ACHN (cell line): Measurements from ENCODE around the gene FGGY.

Source experiments
- DNase-seq: peaks from one replicate; pipeline ENCODE4 v3.0.0-alpha.2; 2015
- in situ Hi-C: cut with HindIII; loops from 2 replicates; pipeline ENCODE4 v1.10.0; 2017; ENCODE audit warnings: low sequenced_read_pairs, low pct_ligation_motif_present, low pct_unique_long_range_greater_than_20kb

Gene FGGY

DNA sequence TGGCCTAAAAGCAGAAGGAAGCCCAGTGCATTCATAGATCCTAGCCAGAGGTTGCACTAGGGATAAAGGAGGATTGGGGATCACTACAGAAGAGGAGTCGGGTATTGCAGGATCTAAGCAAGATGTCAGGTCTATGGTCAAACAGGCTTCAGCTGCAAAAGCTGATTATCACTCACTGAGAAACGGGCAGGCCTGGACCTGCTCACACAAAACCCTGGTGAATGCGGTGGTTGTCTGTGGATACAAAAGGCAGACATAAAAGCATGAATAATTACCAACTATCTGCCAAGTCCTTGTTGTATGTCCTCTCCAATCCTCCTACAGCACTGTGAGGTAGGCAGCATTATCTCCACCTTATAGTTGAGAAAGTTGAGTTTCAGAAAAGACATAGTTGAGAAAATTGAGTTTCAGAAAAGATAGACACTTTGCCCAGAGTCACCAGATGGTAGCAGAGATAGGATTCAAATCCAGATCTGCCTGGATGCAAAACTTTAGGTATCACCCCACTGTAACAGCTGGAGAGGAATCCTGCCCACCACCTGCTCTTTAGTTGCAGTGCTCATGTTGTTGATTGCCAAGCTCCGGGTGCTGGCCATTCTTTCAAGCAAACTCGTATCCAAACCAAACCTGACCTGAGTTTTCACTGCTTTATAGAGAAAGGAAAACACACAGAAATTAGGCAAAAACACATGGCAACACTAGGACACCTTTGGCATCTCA, 468.3 kb downstream of the FGGY start:
- DNase-seq: no peak
- in situ Hi-C loops: no loop called here

GRCh38 chr1:59766227-59766855, 469.4 kb downstream of the FGGY start:
- in situ Hi-C loops: no loop called here
- no peak for DNase-seq

DNA sequence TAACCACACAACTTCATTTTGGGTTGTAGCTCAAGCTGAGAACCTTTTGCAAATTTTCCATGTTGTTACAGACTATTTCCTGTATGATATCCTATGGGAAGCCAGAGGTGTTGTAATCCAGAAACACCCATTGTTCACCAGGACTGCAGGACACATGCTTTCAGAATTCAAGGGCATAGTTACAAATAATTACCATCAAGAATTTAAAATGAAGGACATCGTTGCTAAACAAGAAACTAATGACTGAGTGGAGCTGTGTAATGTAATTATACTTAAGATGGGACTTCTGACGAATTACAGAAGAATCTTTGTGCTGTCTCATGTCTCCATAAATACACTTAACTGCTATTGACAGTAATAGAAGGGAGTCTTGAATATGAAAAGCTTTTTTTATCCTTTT, 470.2 kb downstream of the FGGY start:
- in situ Hi-C loops: no loop called here
- no peak for DNase-seq

DNA sequence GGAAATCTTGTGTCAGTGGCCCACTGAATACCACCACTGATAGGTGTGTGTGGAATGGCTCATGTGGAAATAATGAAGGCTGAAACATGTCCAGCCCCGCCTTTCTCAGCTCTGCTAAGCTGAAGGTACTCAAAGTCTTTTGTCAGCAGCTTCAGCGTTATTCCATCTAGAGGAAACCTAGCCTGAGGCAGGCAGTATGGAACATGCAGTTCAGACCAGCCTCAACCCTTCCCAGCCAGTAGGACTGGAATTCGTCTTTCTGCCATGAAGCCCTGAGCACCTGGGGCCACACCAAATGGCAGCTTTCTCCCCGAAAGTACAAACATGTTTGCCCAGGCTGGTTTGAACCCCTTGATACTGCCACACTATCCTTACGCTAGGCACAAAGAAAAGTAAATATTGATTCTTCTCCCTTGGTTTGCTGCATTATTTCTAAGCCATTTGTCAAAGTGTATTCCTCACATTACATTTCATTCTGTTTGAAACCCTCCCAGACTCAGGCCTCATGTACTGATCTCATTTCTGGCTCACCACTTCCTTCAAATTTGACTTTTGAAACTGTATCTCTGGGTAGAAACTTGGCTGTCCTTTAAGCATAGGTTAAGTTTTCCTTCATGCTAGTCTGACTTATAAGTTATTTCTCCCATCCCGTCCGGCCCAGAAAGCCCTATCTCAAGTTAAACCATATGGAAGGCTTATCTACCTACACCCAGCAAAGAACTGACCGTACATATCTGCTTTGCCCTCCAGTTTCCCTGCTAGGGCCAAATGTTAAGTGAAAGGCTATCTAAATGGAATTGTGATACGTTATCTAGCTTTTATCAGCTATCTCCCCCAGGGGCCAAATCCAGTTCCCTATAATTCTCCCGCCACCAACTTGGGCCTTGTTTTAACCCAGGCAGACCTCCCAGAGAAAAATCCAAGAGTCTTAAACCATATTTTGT, 472.2 kb downstream of the FGGY start:
- in situ Hi-C loops: no loop called here
- DNase-seq: no peak

DNA sequence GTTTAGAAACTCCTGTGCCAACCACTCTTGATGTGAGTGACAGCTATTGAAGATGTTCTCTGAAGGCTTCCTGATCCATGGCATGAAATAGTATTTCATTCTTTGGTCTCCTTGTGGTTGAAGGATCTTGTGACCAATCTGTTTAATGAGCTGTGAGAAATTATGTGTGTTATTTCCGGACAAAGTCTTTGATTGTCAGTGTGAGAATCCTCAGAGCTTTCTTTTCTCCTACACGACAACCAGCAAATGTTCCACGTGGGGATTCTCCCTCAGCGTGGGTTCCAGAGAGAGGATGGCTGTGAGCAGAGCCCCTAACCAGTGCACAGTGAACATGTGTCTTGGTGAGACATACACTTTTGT, 472.8 kb downstream of the FGGY start:
- in situ Hi-C loops: no loop called here
- no peak for DNase-seq

GRCh38 chr1:59771361-59771760, 474.5 kb downstream of the FGGY start:
- no peak for DNase-seq
- in situ Hi-C loops: no loop called here

DNA sequence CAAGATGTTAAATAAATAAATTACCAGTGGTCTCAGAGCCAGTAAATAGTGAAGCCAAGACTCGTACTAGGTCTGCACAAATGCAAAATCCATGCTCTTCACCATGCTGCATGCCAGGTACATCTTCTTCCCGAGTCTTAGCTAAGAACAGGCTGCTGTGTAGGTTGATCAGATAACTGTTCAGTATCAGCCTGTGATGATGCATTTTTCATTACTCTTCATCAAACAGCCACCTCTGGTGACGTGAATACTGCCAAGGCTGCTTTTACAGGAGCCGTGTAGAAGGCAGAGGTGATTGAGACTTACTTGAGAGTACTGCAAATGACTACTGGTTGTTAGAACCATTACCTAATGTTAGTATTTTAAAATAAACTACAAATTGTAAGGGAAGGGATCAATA, 478.6 kb downstream of the FGGY start:
- DNase-seq: no peak
- in situ Hi-C loops: no loop called here

- in situ Hi-C loops: no loop called here
- no peak for DNase-seq
These were observed 480.3 kb downstream of the FGGY start for GRCh38 chr1:59776960-59777852.

- DNase-seq: no peak
- in situ Hi-C loops: no loop called here
These were observed 483.1 kb downstream of the FGGY start for GRCh38 chr1:59779949-59780348.

DNA sequence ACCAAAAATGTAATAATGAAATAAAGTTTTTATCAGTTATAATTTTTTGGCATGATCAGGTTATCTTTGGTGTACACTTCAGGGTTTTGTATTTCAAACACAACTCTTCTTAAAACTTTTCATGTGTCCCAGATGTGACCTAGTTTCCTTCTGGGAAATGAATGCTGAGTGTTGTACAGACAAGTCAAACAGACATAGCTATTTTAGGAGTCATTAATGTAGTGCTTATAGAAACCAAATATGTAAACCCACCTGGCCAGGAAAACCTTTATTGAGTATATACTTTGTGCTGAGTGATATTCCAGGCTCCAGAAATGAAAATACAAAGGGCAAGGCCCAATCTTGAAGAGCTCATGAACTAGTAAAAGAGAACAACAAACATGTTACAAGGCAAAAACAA, 491.9 kb downstream of the FGGY start:
- DNase-seq: no peak
- in situ Hi-C loops: no loop called here

- in situ Hi-C loops: no loop called here
- DNase-seq: no peak
These were observed 501.7 kb downstream of the FGGY start for GRCh38 chr1:59798600-59798999.

- in situ Hi-C loops: no loop called here
- DNase-seq: no peak
These were observed 506.7 kb downstream of the FGGY start for GRCh38 chr1:59803458-59804038.

- DNase-seq: no peak
- in situ Hi-C loops: no loop called here
These were observed 507.4 kb downstream of the FGGY start for GRCh38 chr1:59804301-59804700.

GRCh38 chr1:59805554-59805953, 508.7 kb downstream of the FGGY start:
- in situ Hi-C loops: no loop called here

More at GRCh38 chr1:59805554-59805953, 508.7 kb downstream of the FGGY start:
- no peak for DNase-seq
